ENCODE measurements around the gene DAB1. TPM values are rescaled to one million over a fixed set of nuclear protein-coding genes. Genes with fewer than 3 reads are reported as not detected.

DAB1 gene
- total RNA-seq, 1 donor from 2014 or later: 45.4 TPM

GRCh38 chr1:57067863-57068262, 356.0 kb downstream of the DAB1 start:
- no peak for DNase-seq

GRCh38 chr1:57066980-57067610, 356.8 kb downstream of the DAB1 start:
- DNase-seq: no peak

- DNase-seq: no peak
These were observed 358.4 kb downstream of the DAB1 start for GRCh38 chr1:57065442-57065841.

- DNase-seq: no peak
These were observed 359.3 kb downstream of the DAB1 start for GRCh38 chr1:57064379-57065140.

GRCh38 chr1:57063406-57064125, 360.3 kb downstream of the DAB1 start:
- no peak for DNase-seq

GRCh38 chr1:57061369-57061768, 362.5 kb downstream of the DAB1 start:
- no peak for DNase-seq

- DNase-seq: no peak
These were observed 363.4 kb downstream of the DAB1 start for GRCh38 chr1:57060451-57060850.

- DNase-seq: no peak
These were observed 365.0 kb downstream of the DAB1 start for GRCh38 chr1:57058652-57059501.

GRCh38 chr1:57048856-57049255, 375.0 kb downstream of the DAB1 start:
- DNase-seq: no peak

- no peak for DNase-seq
These were observed 377.4 kb downstream of the DAB1 start for GRCh38 chr1:57046462-57046861.

GRCh38 chr1:57041901-57042300, 382.0 kb downstream of the DAB1 start:
- no peak for DNase-seq

GRCh38 chr1:57040811-57041210, 383.0 kb downstream of the DAB1 start:
- DNase-seq: no peak

- DNase-seq: no peak
These were observed 386.9 kb downstream of the DAB1 start for GRCh38 chr1:57036641-57037579.

GRCh38 chr1:57034713-57035112, 389.1 kb downstream of the DAB1 start:
- DNase-seq: no peak

- DNase-seq: no peak
These were observed 390.4 kb downstream of the DAB1 start for GRCh38 chr1:57033222-57034001.

GRCh38 chr1:57026624-57027354, 397.1 kb downstream of the DAB1 start:
- no peak for DNase-seq

- DNase-seq: peak; percentile 43
These were observed 399.0 kb downstream of the DAB1 start for GRCh38 chr1:57024855-57025254.

GRCh38 chr1:57024428-57024827, 399.4 kb downstream of the DAB1 start:
- no peak for DNase-seq

GRCh38 chr1:57020216-57020615, 403.6 kb downstream of the DAB1 start:
- DNase-seq: no peak

All from occipital lobe (tissue), 2 donors.